ENCODE data around the gene TRAPPC4.
"Not testable (repeated sequence)": the region's sequence is repeated elsewhere in the genome, so short reads cannot be mapped to it uniquely, and the experiment has no call there.

The TRAPPC4 gene

GRCh38 chr11:119016216-119017009, 2.2 kb upstream of the TRAPPC4 start:
- no peaks in the 10 kb centered on the region for H3K27me3 ChIP-seq (ENCODE audit: insufficient read depth, low read length, poor library complexity)

GRCh38 chr11:119017377-119017776, 1.2 kb upstream of the TRAPPC4 start:
- peak overlapping the region; percentile 92 for H3K9ac ChIP-seq (ENCODE audit: low read length)
- H3K56ac ChIP-seq (ENCODE audit: low read length), result peak overlapping the region; percentile 94
- WGBS (ENCODE audit: extremely low coverage, insufficient coverage, low lambda C conversion rate), result no CpG with 5 or more reads among the region's 10 CpGs
- peak overlapping the region; percentile 62 for H3K4me2 ChIP-seq (ENCODE audit: low read length)
- H3K23ac ChIP-seq (ENCODE audit: low read length); H3K4me1 ChIP-seq (ENCODE audit: control insufficient read depth, low read depth, low read length); H3K4ac ChIP-seq (ENCODE audit: low read depth, low read length); H4K5ac ChIP-seq (ENCODE audit: low read length); H3K79me1 ChIP-seq (ENCODE audit: low read length); DNase-seq; H3K18ac ChIP-seq (ENCODE audit: low read length); H2BK120ac ChIP-seq (ENCODE audit: low read depth, low read length); H2AK5ac ChIP-seq (ENCODE audit: low read length); H3K27ac ChIP-seq (ENCODE audit: low read depth, low read length); H4K8ac ChIP-seq (ENCODE audit: low read depth, low read length); H2BK5ac ChIP-seq (ENCODE audit: low read length); H2BK15ac ChIP-seq (replicated peaks; ENCODE audit: low read depth); H3K27me3 ChIP-seq (ENCODE audit: insufficient read depth, low read length, poor library complexity): not testable (repeated sequence)
- H3K36me3 ChIP-seq (ENCODE audit: control insufficient read depth, insufficient read depth, low read length), result peaks cover 16% of the 10 kb centered on the region
- peaks cover 40% of the 10 kb centered on the region for H3K79me2 ChIP-seq (ENCODE audit: control insufficient read depth, insufficient read depth, low read length)
- peak overlapping the region; percentile 86 for H3K4me3 ChIP-seq (ENCODE audit: low read length)

More at GRCh38 chr11:119016216-119017009, 2.2 kb upstream of the TRAPPC4 start:
- Histone ChIP-seq H3K79me2 (ENCODE audit: control insufficient read depth, insufficient read depth, low read length) (peaks cover 40% of the 10 kb centered on the region), H3K79me1 (ENCODE audit: low read length) (peaks cover 7% of the 10 kb centered on the region), H3K56ac (ENCODE audit: low read length) (peak overlapping the region; percentile 11), H3K23ac (ENCODE audit: low read length) (no peak overlapping the region), H2BK5ac (ENCODE audit: low read length) (no peak overlapping the region), H4K5ac (ENCODE audit: low read length) (no peak overlapping the region), H3K36me3 (ENCODE audit: control insufficient read depth, insufficient read depth, low read length) (peaks cover 18% of the 10 kb centered on the region), H3K4me1 (ENCODE audit: control insufficient read depth, low read depth, low read length) (peaks cover 3% of the 10 kb centered on the region), H3K9ac (ENCODE audit: low read length) (peak overlapping the region; percentile 29), H2BK15ac (replicated peaks; ENCODE audit: low read depth) (no peak overlapping the region), H2BK120ac (ENCODE audit: low read depth, low read length) (no peak overlapping the region), H3K27ac (ENCODE audit: low read depth, low read length) (no peak overlapping the region), H2AK5ac (ENCODE audit: low read length) (no peak overlapping the region), H3K4ac (ENCODE audit: low read depth, low read length) (no peak overlapping the region), H3K4me2 (ENCODE audit: low read length) (peak overlapping the region; percentile 10), H3K4me3 (ENCODE audit: low read length) (no peak overlapping the region), H3K18ac (ENCODE audit: low read length) (no peak overlapping the region), H4K8ac (ENCODE audit: low read depth, low read length) (no peak overlapping the region)
- DNase-seq, result no peak
- WGBS (ENCODE audit: extremely low coverage, insufficient coverage, low lambda C conversion rate), result no CpG with 5 or more reads among the region's 14 CpGs

DNA sequence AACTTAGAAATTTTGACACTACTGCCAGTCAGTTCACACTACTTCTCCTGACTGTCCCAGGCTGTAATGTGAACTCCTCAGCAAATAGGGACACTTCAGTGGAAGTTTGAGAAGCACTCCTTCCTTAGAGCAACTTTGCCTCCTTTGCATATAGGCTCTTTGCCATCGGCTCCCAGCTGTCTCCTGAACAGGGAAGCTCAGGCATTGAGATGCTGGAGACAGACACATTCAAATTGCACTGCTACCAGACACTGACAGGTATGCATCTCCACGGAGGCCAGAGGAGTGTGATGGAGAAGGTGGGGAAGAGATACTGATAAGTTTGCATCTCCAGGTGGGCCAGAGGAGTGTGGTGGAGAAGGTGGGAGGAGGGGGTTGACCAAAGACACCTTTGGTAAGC, 1.4 kb downstream of the TRAPPC4 start:
- Histone ChIP-seq H4K8ac (ENCODE audit: low read depth, low read length) (no peak overlapping the region), H3K18ac (ENCODE audit: low read length) (no peak overlapping the region), H4K5ac (ENCODE audit: low read length) (no peak overlapping the region), H3K27me3 (ENCODE audit: insufficient read depth, low read length, poor library complexity) (no peaks in the 10 kb centered on the region), H2BK15ac (replicated peaks; ENCODE audit: low read depth) (no peak overlapping the region), H3K36me3 (ENCODE audit: control insufficient read depth, insufficient read depth, low read length) (peaks cover 10% of the 10 kb centered on the region), H2BK120ac (ENCODE audit: low read depth, low read length) (no peak overlapping the region), H3K4me1 (ENCODE audit: control insufficient read depth, low read depth, low read length) (peaks cover 8% of the 10 kb centered on the region), H3K56ac (ENCODE audit: low read length) (peak overlapping the region; percentile 8), H3K9ac (ENCODE audit: low read length) (peak overlapping the region; percentile 21), H2BK5ac (ENCODE audit: low read length) (no peak overlapping the region), H3K79me2 (ENCODE audit: control insufficient read depth, insufficient read depth, low read length) (peaks cover 42% of the 10 kb centered on the region), H3K4me2 (ENCODE audit: low read length) (peak overlapping the region; percentile 21), H3K4ac (ENCODE audit: low read depth, low read length) (no peak overlapping the region), H3K23ac (ENCODE audit: low read length) (no peak overlapping the region), H3K27ac (ENCODE audit: low read depth, low read length) (no peak overlapping the region), H3K79me1 (ENCODE audit: low read length) (peaks cover 7% of the 10 kb centered on the region), H3K4me3 (ENCODE audit: low read length) (no peak overlapping the region), H2AK5ac (ENCODE audit: low read length) (no peak overlapping the region)
- WGBS (ENCODE audit: extremely low coverage, insufficient coverage, low lambda C conversion rate), result no CpG with 5 or more reads among the region's 2 CpGs
- no peak for DNase-seq

- Histone ChIP-seq H3K56ac (ENCODE audit: low read length) (no peak overlapping the region), H3K27me3 (ENCODE audit: insufficient read depth, low read length, poor library complexity) (no peaks in the 10 kb centered on the region), H3K23ac (ENCODE audit: low read length) (no peak overlapping the region), H3K79me2 (ENCODE audit: control insufficient read depth, insufficient read depth, low read length) (peaks cover 34% of the 10 kb centered on the region), H2BK120ac (ENCODE audit: low read depth, low read length) (no peak overlapping the region), H3K4ac (ENCODE audit: low read depth, low read length) (no peak overlapping the region), H2BK5ac (ENCODE audit: low read length) (no peak overlapping the region), H3K9ac (ENCODE audit: low read length) (no peak overlapping the region), H3K79me1 (ENCODE audit: low read length) (peaks cover 7% of the 10 kb centered on the region), H2BK15ac (replicated peaks; ENCODE audit: low read depth) (no peak overlapping the region), H3K36me3 (ENCODE audit: control insufficient read depth, insufficient read depth, low read length) (peaks cover 2% of the 10 kb centered on the region), H3K4me1 (ENCODE audit: control insufficient read depth, low read depth, low read length) (peaks cover 8% of the 10 kb centered on the region), H4K5ac (ENCODE audit: low read length) (no peak overlapping the region), H3K4me2 (ENCODE audit: low read length) (no peak overlapping the region), H3K4me3 (ENCODE audit: low read length) (no peak overlapping the region), H3K27ac (ENCODE audit: low read depth, low read length) (no peak overlapping the region), H4K8ac (ENCODE audit: low read depth, low read length) (no peak overlapping the region), H3K18ac (ENCODE audit: low read length) (no peak overlapping the region), H2AK5ac (ENCODE audit: low read length) (no peak overlapping the region)
- no CpG with 5 or more reads among the region's 5 CpGs for WGBS (ENCODE audit: extremely low coverage, insufficient coverage, low lambda C conversion rate)
- DNase-seq, result no peak
Observed at GRCh38 chr11:119021631-119022030, 3.1 kb downstream of the TRAPPC4 start.

- H2BK120ac ChIP-seq (ENCODE audit: low read depth, low read length), result no peak overlapping the region
- H4K5ac ChIP-seq (ENCODE audit: low read length), result no peak overlapping the region
- no peak overlapping the region for H2BK5ac ChIP-seq (ENCODE audit: low read length)
- H3K36me3 ChIP-seq (ENCODE audit: control insufficient read depth, insufficient read depth, low read length), result peaks cover 2% of the 10 kb centered on the region
- H3K27me3 ChIP-seq (ENCODE audit: insufficient read depth, low read length, poor library complexity), result no peaks in the 10 kb centered on the region
- H2AK5ac ChIP-seq (ENCODE audit: low read length), result no peak overlapping the region
- no peak overlapping the region for H2BK15ac ChIP-seq (replicated peaks; ENCODE audit: low read depth)
- peaks cover 15% of the 10 kb centered on the region for H3K79me1 ChIP-seq (ENCODE audit: low read length)
- peaks cover 12% of the 10 kb centered on the region for H3K4me1 ChIP-seq (ENCODE audit: control insufficient read depth, low read depth, low read length)
- H3K18ac ChIP-seq (ENCODE audit: low read length), result no peak overlapping the region
- no peak overlapping the region for H3K56ac ChIP-seq (ENCODE audit: low read length)
- H3K27ac ChIP-seq (ENCODE audit: low read depth, low read length), result no peak overlapping the region
- H3K9ac ChIP-seq (ENCODE audit: low read length), result no peak overlapping the region
- H3K79me2 ChIP-seq (ENCODE audit: control insufficient read depth, insufficient read depth, low read length), result peaks cover 19% of the 10 kb centered on the region
- no peak overlapping the region for H3K4ac ChIP-seq (ENCODE audit: low read depth, low read length)
- no peak overlapping the region for H3K4me3 ChIP-seq (ENCODE audit: low read length)
- no peak overlapping the region for H4K8ac ChIP-seq (ENCODE audit: low read depth, low read length)
- peak; percentile 78 for DNase-seq
- no peak overlapping the region for H3K23ac ChIP-seq (ENCODE audit: low read length)
- H3K4me2 ChIP-seq (ENCODE audit: low read length), result no peak overlapping the region
Observed at GRCh38 chr11:119023741-119024140, 5.2 kb downstream of the TRAPPC4 start.

All from mesendoderm (in vitro differentiated cells).